ENCODE data around the gene TWF2.

GRCh38 chr3:52242039-52242438 lies 3.1 kb upstream of the TWF2 start:
- TF ChIP-seq CTCF (IDR thresholded peaks at IDR 0.05) (no peak), POLR2A (IDR thresholded peaks at IDR 0.05) (no peak)

Measured in esophagus squamous epithelium (tissue), 4 donors.